HL-60/S4 (cell line): Measurements from ENCODE around the gene GARRE1.

ENCODE experiments used
- in situ Hi-C: fragments of 300-500 bp; cut with MboI; formaldehyde crosslinking; loops from 2 replicates; pipeline ENCODE4 v1.14.3; 2022; ENCODE audit warnings: low sequenced_read_pairs

Gene GARRE1

GRCh38 chr19:34288381-34288780, 34.0 kb downstream of the GARRE1 start:
- in situ Hi-C loops, result no loop called here

DNA sequence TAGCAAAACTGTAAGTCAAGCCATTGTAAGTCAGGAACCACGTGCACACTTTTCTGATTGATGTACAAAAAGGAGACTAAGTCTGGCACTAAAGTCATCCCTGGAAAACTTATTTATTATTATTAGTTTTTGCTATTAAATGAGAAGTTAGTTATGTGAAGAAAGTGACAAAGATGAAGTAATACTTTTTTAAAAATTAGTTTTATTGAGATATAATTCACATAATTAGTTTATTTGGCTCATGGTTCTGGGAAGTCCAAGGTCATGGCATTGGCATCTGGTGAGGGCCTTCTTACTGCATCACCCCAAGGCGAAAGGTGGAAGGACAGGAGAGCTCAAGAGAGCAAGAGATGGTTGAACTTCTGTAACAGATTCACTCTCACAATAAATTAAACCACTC, 36.9 kb downstream of the GARRE1 start:
- in situ Hi-C loops, result no loop called here

- in situ Hi-C loops, result no loop called here
Observed at GRCh38 chr19:34295103-34295502, 40.7 kb downstream of the GARRE1 start.

GRCh38 chr19:34298891-34299520, 44.7 kb downstream of the GARRE1 start:
- in situ Hi-C loops, result no loop called here

DNA sequence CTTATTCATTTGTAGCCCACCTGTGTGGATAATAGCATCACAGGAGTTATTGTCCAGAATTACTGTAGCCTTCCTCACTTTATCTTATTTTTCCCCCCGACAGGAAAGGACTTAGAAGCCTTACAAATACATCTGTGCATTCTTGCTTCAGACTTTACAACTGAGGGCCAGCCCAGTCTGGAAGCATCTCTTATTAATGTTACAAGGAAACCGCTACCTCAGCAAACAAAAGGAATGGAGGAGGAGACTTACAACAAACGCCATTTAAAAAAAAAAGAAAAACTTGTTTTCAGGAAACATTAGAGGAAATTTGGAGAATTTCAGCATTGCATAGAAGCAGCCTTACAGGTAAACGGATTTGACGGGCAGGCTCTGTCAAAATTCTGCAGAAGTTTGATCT, 45.2 kb downstream of the GARRE1 start:
- in situ Hi-C loops, result no loop called here

- in situ Hi-C loops, result no loop called here
Observed at GRCh38 chr19:34300380-34300779, 46.0 kb downstream of the GARRE1 start.

- in situ Hi-C loops, result no loop called here
Observed at GRCh38 chr19:34300962-34301361, 46.6 kb downstream of the GARRE1 start.
